GM18505 (cell line): ENCODE data around the gene FCGR3B.
A peak's percentile ranks its signal among the peaks of the same experiment; 100 is the strongest.
"Not testable (repeated sequence)": the region's sequence is repeated elsewhere in the genome, so short reads cannot be mapped to it uniquely, and the experiment has no call there.

Source experiments
- ATAC-seq: cut with Tn5 transposase; IDR thresholded peaks from one replicate; pipeline ENCODE4 v1.9.1; 2021; ENCODE audit not compliant: unreplicated experiment
- POLR2A ChIP-seq: IDR thresholded peaks from 4 replicates; pipeline ENCODE4 v1.6.1; 2011; ENCODE audit warnings: borderline replicate concordance; ENCODE audit not compliant: insufficient read depth, insufficient read length; ENCODE audit errors: extremely low read depth

FCGR3B gene

DNA sequence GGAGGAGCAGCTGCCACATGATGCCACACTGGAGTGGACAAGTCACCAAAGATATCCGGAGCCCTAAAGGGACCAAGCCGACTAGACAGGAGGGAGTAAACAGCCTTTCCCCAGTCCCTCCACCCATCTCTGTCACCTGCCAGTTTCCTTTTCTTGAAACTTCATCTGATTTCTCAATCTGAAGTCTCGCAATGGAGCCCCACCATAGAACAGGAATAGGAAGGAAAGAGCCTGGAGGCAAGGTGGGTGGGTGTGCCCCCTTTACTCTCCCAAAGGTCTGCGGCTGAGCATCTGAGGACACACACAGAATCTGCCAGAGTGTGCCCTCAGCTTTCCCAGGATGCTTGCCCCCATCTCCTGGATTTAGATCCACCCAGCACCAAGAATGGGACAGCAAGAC is at the start of gene FCGR3B:
Gene FCGR3B, minus strand, starts transcription at position 101 of the 400 bp plus-strand sequence. Its CDS starts 82 bp downstream, at position 19.
- TF ChIP-seq POLR2A: no peak
- no peak for ATAC-seq

DNA sequence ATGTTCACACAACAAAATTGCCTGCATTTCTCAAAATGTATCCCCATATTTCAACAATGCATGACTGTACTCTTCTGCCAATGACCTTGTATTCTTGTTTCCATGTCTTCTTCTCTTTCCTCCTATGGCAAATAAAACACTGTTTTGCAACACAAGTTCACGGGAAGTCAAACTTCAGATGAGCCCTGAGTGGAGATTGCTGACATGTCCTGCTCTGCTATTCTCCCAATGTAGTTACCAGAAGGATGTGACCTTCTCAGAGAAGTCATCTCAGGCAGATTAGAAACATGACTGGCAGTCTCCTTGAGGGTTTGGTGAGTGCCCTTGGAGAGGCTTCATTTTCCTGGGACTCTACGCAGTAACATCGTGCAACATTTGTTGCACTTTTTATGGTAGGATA is 47.5 kb upstream of the FCGR3B start:
- TF ChIP-seq POLR2A: no peak
- no peak for ATAC-seq

DNA sequence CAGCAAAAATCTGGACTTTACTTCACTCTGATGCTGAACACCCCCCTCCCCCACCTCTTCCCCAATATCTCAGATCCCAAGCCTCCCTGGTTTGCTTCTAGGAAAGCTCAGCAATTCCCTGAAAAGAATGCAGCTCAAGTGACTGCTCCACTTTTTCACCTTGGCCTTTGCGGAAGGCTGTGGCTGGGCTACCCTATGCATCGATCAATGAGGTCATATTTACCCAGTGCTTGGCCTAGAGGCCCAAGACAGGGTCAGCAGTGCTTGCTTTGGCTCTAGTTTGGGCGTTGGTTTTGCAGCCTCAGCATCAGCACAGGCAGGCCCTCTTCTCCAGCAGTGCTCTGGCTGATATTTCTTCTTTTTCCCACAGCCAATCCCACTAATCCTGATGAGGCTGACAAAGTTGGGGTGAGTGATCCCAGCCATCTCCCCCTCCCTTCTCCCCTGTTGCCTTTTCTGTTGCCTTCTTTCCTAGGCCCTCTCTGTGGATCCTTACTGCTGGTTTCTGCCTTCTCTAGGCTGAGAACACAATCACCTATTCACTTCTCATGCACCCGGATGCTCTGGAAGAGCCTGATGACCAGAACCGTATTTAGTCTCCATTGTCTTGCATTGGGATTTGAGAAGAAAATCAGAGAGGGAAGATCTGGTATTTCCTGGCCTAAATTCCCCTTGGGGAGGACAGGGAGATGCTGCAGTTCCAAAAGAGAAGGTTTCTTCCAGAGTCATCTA is 46.1 kb upstream of the FCGR3B start:
- ATAC-seq: no peak
- no peak for TF ChIP-seq POLR2A

DNA sequence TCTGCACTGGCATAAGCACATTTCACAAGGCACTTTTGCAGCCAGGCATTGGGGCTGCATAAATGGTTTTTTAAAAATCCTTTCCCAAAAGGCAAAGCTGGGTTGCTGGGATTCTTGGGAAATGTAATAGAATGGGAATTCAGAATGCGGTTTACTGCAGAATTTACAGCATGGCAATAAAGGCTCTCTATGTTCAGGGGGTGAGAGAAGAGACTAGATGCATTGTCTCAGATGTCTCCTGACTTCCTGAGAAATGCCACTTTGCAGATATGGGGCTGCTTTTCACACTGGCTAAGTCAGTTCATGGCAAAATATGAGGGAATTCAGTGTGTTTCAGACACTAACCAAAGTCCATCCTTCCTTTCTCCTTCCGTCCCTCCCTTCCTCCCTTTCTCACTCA is 45.5 kb upstream of the FCGR3B start:
- ATAC-seq: no peak
- TF ChIP-seq POLR2A: no peak

DNA sequence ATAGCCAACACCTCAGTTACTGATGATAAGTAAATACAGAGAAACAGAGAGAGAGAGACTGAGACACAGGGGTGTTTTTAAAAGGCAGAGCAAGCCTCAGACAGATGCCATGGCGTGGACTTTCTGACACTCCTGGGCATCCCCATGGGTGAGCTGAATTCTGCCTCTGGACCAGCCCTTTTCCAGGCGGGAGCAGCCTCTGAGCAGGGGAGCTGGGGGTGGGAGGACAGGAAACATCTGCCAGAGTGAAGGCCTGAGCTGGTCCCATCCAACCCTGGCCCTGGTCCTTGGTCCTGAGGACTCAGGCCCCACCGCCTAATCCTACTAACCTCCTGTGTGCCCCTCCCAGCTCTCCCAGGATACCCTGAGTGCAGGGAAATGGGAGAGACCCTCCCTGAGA is 43.9 kb upstream of the FCGR3B start:
- not testable (repeated sequence) for ATAC-seq

DNA sequence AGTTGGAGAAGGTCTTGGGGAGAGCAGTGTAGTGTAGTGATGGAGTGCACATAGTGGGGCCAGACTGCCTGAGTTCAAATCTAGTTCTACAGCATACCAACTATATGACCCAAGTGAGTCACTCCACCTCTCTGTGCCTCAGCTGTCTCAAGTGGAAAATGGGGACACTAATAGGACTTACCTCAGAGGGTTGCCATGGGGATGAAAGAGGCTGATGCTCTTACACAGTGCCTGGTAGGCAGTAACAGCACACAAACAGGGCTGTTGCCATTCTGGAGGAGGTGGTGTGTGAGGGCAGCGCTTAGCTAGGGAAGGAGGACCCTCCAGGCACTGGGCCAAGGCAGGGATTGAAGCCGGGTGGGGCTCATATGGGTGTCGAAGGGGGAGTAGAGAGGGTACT is 43.5 kb upstream of the FCGR3B start:
- ATAC-seq: not testable (repeated sequence)

DNA sequence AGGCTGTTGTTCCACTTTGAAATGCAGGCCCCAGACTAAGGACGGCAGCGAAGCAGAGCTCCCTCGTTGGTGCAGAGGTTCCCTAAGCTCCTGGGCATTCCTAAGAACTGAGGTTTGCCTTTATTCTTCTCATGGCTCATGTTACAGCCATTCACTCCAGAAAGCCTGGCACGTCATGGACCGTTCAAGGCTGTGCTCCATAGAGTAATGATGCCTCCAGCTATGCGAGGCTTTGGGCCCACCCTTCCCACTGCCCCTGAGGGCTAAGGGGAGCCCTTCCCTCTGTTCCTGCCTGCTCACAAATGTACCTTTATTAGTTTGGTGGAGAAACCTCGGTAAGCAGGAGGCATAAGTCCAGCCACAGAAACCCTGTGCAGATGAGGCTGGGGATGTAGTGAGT is 42.5 kb upstream of the FCGR3B start:
- ATAC-seq: not testable (repeated sequence)

DNA sequence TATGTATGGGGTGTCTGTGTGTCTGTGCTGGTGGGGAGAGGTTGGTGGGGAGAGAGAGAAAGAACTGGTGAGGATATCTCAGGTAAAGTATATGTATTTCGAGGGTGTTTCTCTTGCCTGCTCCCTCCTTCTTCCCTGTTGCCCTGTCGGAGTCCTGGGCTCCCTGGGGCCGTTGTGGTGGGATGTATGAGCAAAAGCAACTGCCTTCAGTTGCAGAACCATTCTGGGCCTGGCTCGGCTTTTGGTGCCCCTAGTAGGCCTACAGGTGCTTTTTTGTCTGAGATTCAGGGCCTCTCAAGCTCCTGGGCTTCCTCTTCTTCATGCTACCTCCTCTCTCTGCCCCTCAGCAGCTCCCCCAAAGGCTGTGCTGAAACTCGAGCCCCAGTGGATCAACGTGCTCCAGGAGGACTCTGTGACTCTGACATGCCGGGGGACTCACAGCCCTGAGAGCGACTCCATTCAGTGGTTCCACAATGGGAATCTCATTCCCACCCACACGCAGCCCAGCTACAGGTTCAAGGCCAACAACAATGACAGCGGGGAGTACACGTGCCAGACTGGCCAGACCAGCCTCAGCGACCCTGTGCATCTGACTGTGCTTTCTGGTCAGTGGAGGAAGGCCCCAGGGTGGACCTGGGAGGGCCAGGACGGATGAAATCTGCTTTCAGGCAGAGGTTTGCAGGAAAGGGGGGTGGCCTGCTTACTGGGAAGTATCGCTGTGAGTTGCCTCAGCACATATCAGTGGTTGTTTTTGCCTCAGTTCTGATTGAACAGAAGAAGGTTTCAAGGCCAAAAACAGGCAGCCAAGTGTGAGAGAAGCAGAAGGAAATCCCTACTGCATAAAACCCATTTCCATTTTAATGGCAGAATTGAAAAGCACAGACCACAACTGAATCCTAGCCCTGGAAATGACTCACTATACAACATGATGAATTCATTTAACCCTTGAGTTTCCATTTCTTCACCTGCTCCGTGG is 40.4 kb upstream of the FCGR3B start:
- ATAC-seq: not testable (repeated sequence)

DNA sequence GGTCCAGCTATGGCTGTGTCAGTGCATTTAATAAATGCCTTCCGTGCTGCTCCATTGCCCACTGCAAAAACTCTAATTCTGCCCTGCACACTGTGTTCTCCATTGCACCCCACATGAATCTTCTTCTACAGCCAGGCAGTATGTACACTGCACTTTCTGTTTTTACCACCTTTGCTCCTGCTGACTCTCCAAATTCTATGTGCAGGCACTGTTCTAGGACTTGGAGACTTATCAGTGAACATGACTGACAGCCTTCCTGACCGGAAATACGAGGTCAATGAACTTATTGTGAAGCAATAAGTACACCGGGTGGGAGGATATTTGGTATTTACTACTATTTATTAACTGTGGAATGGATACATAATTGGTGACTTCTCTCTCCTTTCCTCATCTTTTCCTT is 33.7 kb upstream of the FCGR3B start:
- ATAC-seq: not testable (repeated sequence)

DNA sequence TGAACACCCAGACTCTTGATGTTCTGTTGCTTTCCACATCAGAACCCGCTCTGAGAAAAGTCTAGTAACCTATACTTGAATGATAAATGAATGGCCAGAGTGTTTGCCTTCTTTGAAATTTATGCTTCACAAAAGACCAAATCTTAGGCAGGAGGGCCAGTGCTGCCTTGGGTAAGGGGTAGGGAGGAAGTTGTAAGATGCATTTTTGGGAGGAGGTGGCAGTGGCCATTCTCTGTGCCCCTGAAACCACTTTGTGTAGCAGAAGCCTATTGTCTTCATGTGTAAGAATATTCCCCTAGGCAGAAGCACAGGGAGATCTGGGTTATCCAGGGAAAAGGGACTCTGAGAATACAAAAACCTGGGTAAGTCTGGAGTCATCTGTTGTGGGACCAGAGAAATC is 32.6 kb upstream of the FCGR3B start:
- ATAC-seq: peak; percentile 23

DNA sequence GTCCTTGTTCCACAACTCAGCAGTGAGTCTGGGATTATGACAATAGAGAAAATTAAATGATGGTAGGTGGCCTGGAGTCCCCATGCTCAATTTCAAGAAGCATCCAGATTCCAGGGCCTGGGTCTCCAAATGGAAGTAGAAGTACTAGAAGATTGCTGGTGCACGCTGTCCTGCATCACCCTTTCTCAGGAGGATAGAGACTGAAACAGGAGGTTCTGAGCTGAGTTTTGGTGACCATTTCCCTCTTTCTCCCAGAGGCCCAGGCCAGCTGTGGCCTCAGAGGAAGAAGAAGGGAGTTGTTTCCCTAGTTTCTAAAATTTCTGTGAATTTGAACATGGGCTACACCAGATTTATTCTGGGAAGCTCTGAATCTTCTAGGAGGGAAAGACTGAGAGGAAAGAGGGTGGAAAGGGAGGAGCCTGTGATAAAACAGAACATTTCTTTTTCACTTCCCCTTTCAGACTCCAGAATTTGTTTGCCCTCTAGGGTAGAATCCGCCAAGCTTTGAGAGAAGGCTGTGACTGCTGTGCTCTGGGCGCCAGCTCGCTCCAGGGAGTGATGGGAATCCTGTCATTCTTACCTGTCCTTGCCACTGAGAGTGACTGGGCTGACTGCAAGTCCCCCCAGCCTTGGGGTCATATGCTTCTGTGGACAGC is 31.8 kb upstream of the FCGR3B start, which contains the start of gene FCGR2B:
Gene FCGR2B, plus strand, starts transcription at position 460 of the 656 bp plus-strand sequence. Its CDS starts 99 bp downstream, at position 559.
- ATAC-seq: peak; percentile 65

DNA sequence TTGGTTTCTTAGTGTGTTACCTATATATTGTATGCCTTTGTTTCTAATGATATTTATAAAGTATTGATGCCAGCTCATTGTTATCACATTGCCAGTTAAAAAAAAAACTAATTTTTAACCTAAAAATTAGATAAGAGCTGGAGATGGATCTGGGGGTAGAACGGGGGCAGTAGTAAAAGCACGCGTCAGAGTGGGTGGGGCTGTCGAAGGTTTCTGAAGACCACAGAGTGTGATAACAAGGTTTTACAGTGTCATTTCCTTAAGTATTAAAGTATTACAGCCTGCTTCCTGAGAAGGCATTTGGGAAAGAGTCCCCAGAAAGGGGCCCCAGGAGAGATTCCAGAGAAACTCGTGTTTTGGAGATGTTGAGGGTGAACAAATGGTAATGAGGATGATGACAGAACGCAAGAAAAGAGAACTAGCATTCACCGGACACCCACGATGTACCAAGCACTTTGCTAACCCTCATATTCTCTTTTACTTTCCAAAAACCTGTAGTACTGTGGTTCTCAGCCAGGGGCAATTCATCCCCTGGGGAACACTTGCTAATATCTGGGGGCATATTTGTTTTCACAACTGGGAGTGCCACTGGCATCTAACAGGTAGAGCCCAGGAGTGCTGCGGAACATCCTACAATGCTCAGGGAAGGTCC is 30.8 kb upstream of the FCGR3B start:
- not testable (repeated sequence) for ATAC-seq

DNA sequence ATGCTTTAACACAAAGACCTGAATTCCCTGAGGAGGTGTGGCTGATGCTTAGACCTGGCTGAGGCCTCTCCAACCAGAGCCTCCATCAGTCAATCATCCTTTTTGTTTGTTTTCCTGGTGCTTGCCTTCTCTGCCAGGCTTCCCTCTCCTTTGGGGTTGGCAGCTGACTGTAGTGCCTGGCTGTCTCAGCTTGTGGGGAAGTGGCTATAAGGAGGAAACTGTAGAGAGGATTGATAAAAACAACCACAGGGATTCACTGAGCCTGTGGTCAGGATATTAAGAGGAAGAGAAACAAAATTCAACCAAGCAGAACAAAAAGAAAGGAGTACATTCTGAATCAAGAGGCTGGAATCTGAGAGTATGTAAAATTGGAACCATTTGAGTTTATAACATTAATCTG is 27.5 kb upstream of the FCGR3B start:
- ATAC-seq: not testable (repeated sequence)

DNA sequence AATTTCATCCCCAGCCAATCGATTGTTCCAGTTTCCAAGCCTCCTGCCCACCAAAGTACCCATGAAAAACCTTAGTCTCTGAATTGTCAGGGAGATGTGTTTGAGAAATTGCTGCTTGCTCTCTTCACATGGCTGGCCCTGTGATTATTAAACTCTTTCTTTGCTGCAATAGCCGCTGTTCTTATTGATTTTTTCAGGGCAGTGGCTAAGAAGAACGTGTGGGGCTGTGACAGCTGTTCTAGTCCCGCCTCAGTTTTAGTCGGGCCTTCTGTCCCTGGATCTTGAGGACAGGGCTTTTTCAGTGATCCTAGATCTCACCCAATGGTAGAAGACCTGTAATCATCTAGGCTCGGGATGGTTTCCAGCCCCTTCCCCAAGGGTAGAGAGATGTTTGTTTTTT is 23.0 kb upstream of the FCGR3B start:
- not testable (repeated sequence) for ATAC-seq

DNA sequence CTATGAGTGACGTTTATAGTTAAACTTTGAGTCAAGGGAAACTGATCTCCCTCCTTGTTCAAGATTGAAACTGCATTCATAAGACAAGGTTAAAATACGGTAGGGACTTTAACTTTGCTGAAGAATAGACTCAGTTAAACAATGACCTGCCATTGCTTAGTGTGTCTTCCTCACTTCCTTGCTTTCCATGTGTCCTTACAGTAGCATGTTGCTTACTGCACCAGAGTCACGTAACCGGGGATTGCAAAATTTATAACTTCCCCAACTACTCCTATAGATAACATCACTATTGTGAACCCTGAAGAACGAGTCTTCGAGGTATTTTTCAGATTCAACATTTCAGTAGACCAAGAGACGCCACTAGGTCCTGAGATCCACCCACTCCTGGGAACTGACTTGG is 22.6 kb upstream of the FCGR3B start:
- not testable (repeated sequence) for ATAC-seq

DNA sequence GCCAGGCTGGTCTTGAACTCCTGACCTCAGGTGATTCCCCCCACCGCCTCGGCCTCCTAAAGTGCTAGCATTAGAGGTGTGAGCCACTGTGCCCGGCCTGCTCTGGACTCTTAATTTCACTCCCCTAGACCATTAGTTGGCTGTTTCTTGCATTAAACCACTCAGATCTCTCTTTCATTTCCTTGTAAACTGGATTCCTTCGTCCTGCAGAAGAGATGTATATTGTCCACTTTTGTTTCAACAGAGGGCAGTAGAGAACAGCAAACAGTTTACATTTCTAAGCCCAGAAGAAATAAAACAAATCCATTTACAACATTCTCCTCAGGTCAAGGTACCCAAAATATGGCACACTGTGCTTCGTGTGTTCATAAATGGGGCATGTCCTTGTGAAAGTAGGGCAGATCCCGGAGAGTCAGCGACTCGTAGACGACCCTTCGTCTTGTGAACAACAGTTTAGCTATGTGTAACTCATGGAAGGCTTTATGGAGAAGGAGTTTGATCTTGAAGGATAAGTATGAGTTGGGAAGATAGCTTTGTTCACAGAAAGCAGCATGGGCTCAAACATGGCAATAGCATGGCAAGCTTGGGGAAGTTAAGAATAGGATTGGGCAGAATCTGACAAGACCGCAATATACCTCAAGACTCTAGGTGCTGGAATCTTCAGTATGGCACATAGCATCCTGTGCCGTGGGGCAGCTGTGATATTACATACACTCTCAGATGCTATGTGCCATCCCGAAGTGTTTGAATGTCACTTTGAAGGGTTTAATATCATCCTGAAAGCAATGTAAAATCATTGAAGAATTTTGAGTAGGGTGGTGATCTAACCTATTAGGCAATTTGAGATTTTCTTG is 16.8 kb upstream of the FCGR3B start:
- not testable (repeated sequence) for ATAC-seq

DNA sequence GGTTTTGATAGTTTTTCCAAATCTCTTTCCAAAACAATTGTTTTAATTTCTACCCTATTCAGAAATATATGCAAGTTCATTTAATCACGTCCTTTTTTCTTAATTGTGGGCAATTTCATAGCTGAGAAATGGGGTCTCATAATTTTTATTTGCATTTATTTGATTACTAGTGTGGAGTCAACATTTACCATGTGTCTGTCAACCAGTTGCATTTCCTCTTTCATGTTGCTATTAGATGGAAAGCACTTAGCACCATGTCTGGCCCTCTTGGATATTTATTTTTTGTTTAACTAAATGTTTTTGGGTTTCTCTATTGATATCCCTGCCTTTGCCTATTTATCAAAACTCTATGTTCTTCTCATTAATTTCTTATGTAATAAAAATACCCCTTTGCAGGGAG is 13.9 kb upstream of the FCGR3B start:
- not testable (repeated sequence) for ATAC-seq

DNA sequence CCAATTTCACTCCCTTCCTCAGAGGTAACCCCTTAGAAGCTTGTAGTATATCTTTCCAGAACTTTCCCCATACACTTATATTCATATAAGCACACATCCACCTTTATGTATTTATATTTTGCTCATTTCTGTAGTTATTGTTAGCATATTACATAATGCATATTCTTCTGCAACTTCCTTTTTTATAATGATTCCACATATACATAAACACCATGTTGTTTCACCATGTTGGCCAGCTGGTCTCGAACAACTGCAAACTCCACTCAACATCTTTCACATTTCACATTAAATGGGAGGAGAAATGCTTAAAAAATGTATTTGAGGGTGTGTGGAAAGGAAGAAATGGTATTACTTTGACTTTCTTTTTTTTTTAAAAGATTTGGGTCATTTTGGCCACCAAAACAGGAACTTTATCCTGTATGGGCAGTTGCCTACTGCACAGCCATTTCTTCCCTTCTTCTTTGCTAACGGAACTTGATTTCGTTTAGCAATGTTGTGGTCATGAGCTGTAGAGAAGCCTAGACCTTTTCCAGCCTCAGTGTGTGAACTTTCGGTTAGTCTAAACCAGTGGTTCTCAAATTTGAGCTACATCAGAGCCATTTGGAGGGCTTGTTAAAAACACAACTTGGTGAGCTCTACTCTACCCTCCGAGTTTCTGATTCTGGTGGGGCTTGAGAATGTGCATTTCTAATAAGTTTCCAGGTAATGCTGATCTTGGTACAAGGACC is 12.7 kb upstream of the FCGR3B start:
- ATAC-seq: not testable (repeated sequence)
